ENCODE data around the gene PHF21B. TPM values are rescaled to one million over a fixed set of nuclear protein-coding genes. Genes with fewer than 3 reads are reported as not detected.

PHF21B gene
- total and polyA plus RNA-seq, 2 donors (not counting 3 experiments of a cell fraction or from before 2014, with no cell fraction given): not detected

- H3K27ac ChIP-seq (ENCODE audit: insufficient read depth, low read depth, low read length): no peak overlapping the region
- FAIRE-seq (no peak), DNase-seq (ENCODE audit: low read depth, low spot score) (no peak)
- no peaks in the 10 kb centered on the region for H3K79me2 ChIP-seq (ENCODE audit: control insufficient read depth, insufficient read depth, low read length)
- dilution Hi-C loops (cut with MboI; ENCODE audit: extremely low pct_ligation_motif_present, low sequenced_read_pairs): no loop called here
- intact Hi-C loops (cut with micrococcal nuclease): no loop called here
- no peaks in the 10 kb centered on the region for H3K36me3 ChIP-seq (ENCODE audit: control insufficient read depth in 2 of 2, extremely low read depth in 1 of 2, insufficient read depth in 2 of 2, low read length in 2 of 2)
- H3K4me1 ChIP-seq (ENCODE audit: control insufficient read depth, extremely low read depth, insufficient read depth, low read length): no peaks in the 10 kb centered on the region
- H2AFZ ChIP-seq (ENCODE audit: low read depth, low read length): no peak overlapping the region
- H3K4me3 ChIP-seq (replicated peaks in 1 of 3; ENCODE audit: insufficient read depth in 1 of 3, low read depth in 1 of 3, low read length in 3 of 3): no peak overlapping the region
- no TSS peak for BruUV-seq (replicated peaks)
- ChIA-PET POLR2A (no interaction called here), CTCF (no interaction called here)
- H3K4me2 ChIP-seq (ENCODE audit: insufficient read depth, low read length): no peak overlapping the region
- no peaks in the 10 kb centered on the region for H3K9me3 ChIP-seq (replicated peaks; ENCODE audit: control insufficient read depth, insufficient read depth, low read length)
- H3K27me3 ChIP-seq (ENCODE audit: control insufficient read depth in 2 of 2, insufficient read depth in 2 of 2, low read length in 2 of 2): no peaks in the 10 kb centered on the region
- no peaks in the 10 kb centered on the region for H4K20me1 ChIP-seq (replicated peaks; ENCODE audit: control insufficient read depth, extremely low read depth, insufficient read depth, low read length)
- no peak overlapping the region for H3K9ac ChIP-seq (replicated peaks; ENCODE audit: extremely low read depth, insufficient read depth, low read length)
- TF ChIP-seq POLR2A (IDR thresholded peaks at IDR 0.05; ENCODE audit: low read depth, low read length): no peak
- no peak for TF ChIP-seq MAX (IDR thresholded peaks at IDR 0.05; ENCODE audit: insufficient read depth, insufficient read length)
- no peak for TF ChIP-seq GATA2 (IDR thresholded peaks at IDR 0.05; ENCODE audit: insufficient read depth, insufficient read length, low read depth, low read length)
- no peak for TF ChIP-seq MYC (IDR thresholded peaks at IDR 0.05; ENCODE audit: low read depth, low read length)
- no peak for TF ChIP-seq EZH2 (IDR thresholded peaks at IDR 0.05; ENCODE audit: borderline replicate concordance, low read depth, low read length, severe bottlenecking)
- TF ChIP-seq JUN (IDR thresholded peaks at IDR 0.05; ENCODE audit: borderline replicate concordance, insufficient read depth, insufficient read length, low read depth): no peak
- TF ChIP-seq FOS (IDR thresholded peaks at IDR 0.05; ENCODE audit: borderline replicate concordance, insufficient read depth, low read length): no peak
- no peak for TF ChIP-seq POLR2AphosphoS5 (IDR thresholded peaks at IDR 0.05; ENCODE audit: insufficient read depth, low read depth, low read length)
- no peak for TF ChIP-seq CTCF (IDR thresholded peaks at IDR 0.05; ENCODE audit: extremely low read depth in 1 of 2, insufficient read depth in 1 of 2, low read depth in 1 of 2, low read length in 2 of 2)
- no peaks in the 10 kb centered on the region for H3K9me1 ChIP-seq (replicated peaks; ENCODE audit: control insufficient read depth, extremely low read depth, insufficient read depth, low read length)
Observed at GRCh38 chr22:45051419-45051818, 41.6 kb upstream of the PHF21B start.
